CD4-positive, alpha-beta T cell treated with Interleukin-1 beta for 1 hour (primary cell): ENCODE results near the gene OSBPL9.

Experiments
- DNase-seq, 2 donors: peaks; one replicate each; pipeline ENCODE4 v3.0.0-alpha.2; 2020 to 2022

OSBPL9 gene

GRCh38 chr1:51745304-51745570 lies 128.3 kb downstream of the OSBPL9 start:
- no peak for DNase-seq

GRCh38 chr1:51749151-51749550 lies 132.3 kb downstream of the OSBPL9 start:
- DNase-seq, result no peak

DNA sequence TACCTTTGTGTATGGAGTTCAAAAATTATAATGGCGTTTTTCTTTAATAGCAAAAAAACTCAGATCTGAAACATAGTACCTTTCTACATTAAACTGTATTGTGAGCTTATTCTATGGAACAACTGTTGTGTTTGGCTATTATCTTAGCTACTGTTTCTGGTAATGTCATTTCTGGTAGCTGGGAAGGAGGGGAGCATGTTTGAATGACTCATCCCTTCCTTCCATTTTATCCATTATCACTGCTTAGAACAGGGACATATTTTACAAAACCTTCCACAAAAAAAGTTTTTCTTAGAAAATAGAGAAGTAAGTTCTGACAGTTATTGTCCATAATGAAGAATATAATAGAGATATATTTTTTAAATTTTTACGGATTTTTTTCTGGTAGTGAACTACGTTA lies 133.3 kb downstream of the OSBPL9 start:
- DNase-seq, result no peak

DNA sequence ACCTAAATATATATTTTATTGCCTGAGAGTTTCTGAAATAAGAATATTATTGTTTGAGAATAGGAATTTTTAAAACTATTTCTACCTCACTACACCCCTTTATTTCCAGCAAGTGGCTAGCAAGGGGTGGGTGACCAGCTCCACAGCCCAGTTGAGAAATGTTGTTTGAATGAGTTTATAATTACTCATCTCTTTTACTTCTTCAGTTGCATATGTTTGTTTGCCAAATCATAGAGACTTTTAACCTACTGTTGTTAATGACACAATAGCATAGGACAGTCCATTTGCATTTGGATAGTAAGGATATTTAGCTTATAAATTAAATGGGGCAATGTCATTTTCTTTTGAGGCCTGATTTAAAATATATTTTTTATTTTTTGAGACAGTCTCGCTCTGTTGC lies 133.8 kb downstream of the OSBPL9 start:
- DNase-seq, result no peak

GRCh38 chr1:51752073-51752948 lies 135.4 kb downstream of the OSBPL9 start:
- no peak for DNase-seq

DNA sequence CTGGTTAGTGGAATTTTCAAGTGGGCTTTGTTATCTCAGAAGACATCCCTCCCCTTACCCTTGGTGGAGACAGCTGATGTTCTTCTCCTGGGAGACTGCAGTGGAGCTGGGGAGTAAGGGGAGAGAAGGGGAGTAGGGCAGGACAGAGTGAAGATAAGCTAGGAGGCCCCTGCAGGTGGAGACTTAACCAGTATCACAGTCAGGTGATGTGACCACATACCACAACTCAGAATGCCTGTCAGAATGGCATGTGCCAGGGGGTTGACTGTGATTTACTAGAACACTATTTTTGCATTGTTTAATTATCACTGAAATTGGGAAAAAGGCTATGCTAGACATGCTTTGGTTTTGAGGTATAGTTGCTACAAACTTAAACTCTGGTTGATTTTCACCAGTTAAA lies 137.1 kb downstream of the OSBPL9 start:
- no peak for DNase-seq

DNA sequence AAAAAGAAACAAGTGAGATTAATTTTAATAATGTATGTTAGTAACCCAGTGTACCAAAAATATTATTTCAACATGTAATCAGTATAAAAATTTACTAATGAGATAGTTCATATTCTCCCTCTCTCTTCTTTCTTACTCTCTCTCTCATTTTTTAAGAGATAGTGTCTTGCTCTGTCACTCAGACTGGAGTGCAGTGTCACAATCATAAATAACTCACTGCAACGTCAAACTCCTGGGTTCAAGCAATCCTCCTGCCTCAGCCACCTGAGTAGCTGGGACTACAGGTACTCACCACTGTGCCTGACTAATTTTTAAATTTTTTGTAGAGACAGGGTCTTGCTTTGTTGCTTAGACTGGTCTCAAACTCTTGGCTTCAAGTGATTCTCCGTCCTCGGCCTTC lies 137.8 kb downstream of the OSBPL9 start:
- no peak for DNase-seq

GRCh38 chr1:51755437-51755836 lies 138.5 kb downstream of the OSBPL9 start:
- no peak for DNase-seq

GRCh38 chr1:51756290-51756689 lies 139.4 kb downstream of the OSBPL9 start:
- DNase-seq, result no peak

DNA sequence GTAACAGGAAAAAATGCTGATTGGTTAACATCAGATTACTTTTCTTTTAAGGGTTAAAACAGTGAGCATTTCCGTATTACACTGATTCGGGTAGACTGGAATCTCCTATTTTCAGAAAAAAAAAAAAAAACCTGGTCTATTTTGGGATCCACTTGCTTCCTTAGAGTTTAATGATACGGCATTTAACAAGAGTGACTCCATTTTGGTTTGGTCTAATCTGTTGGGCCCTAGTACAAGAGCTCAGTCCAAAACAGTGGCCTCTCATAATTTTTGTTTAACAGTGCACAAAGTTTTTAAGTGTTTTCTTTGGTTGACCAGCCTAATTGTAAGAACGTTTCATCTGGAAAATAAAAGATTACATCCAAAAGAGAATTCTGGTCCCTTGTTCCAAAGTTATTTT lies 141.4 kb downstream of the OSBPL9 start:
- DNase-seq, result no peak

GRCh38 chr1:51760872-51761271 lies 144.0 kb downstream of the OSBPL9 start:
- no peak for DNase-seq

GRCh38 chr1:51761351-51761750 lies 144.5 kb downstream of the OSBPL9 start:
- no peak for DNase-seq

- DNase-seq, result peak; percentile 3 to 42
Observed at GRCh38 chr1:51768971-51769588, 152.2 kb downstream of the OSBPL9 start.

GRCh38 chr1:51776408-51776807 lies 159.5 kb downstream of the OSBPL9 start:
- DNase-seq, result no peak

DNA sequence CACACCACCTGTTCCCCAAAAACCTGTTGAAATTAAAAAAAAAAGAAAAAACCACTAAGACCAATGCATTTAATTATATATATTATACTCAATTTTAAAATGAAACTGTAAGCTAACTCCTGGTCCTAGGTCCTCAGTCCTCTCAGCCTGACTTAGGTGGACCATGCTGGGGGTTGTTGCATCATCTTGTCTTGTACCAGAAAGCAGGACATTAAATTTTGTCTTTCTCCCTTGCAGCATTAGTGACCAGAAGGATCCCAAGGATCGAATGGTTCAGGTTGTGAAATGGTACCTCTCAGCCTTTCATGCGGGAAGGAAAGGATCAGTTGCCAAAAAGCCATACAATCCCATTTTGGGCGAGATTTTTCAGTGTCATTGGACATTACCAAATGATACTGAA lies 164.0 kb downstream of the OSBPL9 start:
- no peak for DNase-seq

DNA sequence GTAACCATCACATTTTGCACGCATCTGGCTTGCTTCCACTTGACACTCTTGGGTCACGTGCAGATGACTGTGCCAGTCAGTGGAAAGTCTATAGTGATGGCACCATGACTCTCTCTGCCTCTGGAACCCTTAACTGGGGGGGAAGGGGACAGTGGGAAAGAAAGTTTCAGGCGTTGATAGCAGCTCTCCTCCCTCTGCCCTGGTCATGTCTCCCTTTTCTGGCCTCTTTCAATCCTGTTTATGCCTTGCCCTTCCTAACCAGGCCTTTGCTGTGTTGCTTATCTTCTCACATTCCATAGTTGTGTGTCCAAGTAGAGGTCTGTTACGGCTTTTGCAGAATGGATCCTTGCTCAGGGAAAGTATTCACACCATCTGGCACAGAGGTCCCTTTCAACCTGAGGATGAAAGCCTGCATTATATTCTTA lies 168.1 kb downstream of the OSBPL9 start:
- no peak for DNase-seq

- no peak for DNase-seq
Observed at GRCh38 chr1:51788938-51789337, 172.0 kb downstream of the OSBPL9 start.

DNA sequence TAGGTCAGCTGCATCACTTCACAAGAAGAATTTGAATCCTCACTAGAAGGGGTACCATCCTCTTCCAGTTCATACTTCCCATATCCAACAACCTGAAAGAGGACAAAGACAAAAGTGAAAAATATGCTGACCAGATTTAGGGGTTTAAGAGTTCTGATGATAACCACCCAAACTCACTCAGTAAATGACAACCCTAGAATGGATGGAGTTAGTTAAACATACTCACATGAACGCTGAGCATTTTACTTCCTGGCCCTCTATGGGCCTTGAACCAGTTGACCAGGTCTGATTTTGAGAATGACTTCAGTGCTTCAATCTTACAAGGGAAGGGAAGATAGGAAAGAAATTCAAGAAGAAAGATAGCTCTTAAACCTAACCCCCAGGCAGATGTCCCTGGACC lies 172.4 kb downstream of the OSBPL9 start:
- no peak for DNase-seq

DNA sequence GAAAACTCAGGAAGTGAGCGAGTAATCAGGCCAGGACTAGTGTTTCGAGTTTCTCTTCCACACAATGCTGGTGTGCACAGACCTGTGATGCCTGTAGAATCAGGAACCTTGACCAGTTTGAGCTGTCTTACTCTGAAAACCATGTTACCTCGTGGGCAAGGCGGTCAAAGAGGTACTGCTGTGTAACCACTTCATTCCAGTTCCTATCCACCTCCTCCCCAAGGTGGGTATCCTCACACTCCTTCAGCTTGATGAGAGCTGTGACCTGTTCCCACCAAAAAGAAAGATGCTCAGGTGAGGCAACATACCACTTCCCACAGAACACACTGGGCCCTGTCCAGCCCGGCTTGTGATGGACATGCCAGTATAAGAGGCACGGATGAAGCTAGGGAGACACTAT lies 173.5 kb downstream of the OSBPL9 start:
- no peak for DNase-seq

DNA sequence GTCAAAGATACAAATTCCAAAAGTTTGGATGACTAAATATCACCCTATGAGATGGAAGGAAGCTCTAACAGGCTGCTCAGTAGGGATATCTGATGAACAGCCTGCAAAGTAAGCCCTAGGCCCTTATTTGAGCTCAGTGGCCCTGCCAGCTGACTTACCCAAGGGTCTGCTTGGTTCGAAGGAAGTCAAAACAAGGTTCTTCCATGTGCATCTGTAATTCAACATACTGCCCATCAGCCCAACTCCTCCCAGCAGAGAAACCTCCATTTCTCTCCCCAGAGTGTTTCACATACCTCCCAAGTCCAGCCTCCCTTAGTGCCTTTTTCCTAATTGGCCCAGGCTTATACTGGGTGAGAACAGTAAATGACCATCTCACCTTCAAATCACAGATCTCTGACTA lies 175.0 kb downstream of the OSBPL9 start:
- DNase-seq, result no peak

- DNase-seq, result no peak
Observed at GRCh38 chr1:51792864-51793263, 176.0 kb downstream of the OSBPL9 start.

DNA sequence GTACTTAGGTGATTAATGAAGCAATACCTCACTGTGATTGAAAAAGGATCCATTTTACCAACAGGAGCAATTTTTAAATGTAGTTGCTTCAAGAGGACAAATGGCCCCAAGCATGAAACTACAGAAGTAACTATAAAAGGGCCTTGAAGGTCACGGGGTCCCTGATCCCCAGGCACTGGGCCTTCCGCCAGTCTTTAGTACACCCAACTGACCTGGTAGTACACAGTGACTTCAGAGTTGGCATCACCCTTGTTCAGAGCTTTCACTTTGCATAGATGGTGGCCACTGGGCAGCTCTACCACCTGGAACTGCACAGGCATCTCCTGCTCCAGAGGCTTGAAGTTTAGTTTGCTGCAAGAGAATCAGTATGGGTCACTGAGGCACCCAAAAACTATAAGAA lies 177.4 kb downstream of the OSBPL9 start:
- DNase-seq, result no peak

GRCh38 chr1:51794868-51795267 lies 178.0 kb downstream of the OSBPL9 start:
- no peak for DNase-seq

DNA sequence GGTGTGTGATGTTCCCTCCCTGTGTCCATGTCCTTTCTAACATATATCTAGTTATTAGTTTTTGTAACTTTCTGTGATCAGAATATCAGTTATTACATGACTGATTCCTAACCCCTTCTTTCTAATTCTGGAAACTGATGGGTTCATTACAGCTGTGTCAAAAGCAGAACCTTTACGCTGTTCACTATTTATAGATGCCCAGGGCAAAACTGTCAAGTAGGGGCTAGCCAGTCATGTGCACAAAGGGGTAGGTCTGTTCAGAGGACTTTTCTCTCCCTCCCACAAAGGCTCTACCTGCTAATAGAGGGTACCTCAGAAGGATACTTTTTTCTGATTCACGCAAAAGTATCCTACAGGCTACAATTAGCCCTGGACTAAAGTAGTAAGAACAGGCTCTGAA lies 182.5 kb downstream of the OSBPL9 start:
- no peak for DNase-seq

- no peak for DNase-seq
Observed at GRCh38 chr1:51814513-51814912, 197.6 kb downstream of the OSBPL9 start.
